Activated gamma-delta T cell treated with anti-CD3 and anti-CD28 coated beads, Interleukin-2, amount 50 U/mL, for 16 hours (primary cell): ENCODE data around the gene USP24.
"Not testable (repeated sequence)": the region's sequence is repeated elsewhere in the genome, so short reads cannot be mapped to it uniquely, and the experiment has no call there.

Experiments used
- DNase-seq: peaks from one replicate; pipeline ENCODE4 v3.0.0-alpha.2; 2020; ENCODE audit warnings: low read depth

USP24 gene

GRCh38 chr1:55118651-55119329, 96.4 kb downstream of the USP24 start:
- DNase-seq, result no peak

- no peak for DNase-seq
Observed at GRCh38 chr1:55117941-55118340, 97.2 kb downstream of the USP24 start.

- not testable (repeated sequence) for DNase-seq
Observed at GRCh38 chr1:55109005-55109404, 106.2 kb downstream of the USP24 start.

GRCh38 chr1:55107101-55107500, 108.1 kb downstream of the USP24 start:
- DNase-seq, result no peak

GRCh38 chr1:55103891-55104290, 111.3 kb downstream of the USP24 start:
- no peak for DNase-seq

- DNase-seq, result no peak
Observed at GRCh38 chr1:55095095-55095494, 120.1 kb downstream of the USP24 start.

GRCh38 chr1:55092475-55092874, 122.7 kb downstream of the USP24 start:
- no peak for DNase-seq

GRCh38 chr1:55089683-55090082, 125.5 kb downstream of the USP24 start:
- DNase-seq, result no peak

GRCh38 chr1:55088413-55088812, 126.8 kb downstream of the USP24 start:
- DNase-seq, result no peak

- no peak for DNase-seq
Observed at GRCh38 chr1:55087439-55087838, 127.7 kb downstream of the USP24 start.

- no peak for DNase-seq
Observed at GRCh38 chr1:55084257-55084656, 130.9 kb downstream of the USP24 start.

GRCh38 chr1:55081905-55082296, 133.3 kb downstream of the USP24 start:
- no peak for DNase-seq

- DNase-seq, result no peak
Observed at GRCh38 chr1:55081188-55081904, 133.8 kb downstream of the USP24 start.

GRCh38 chr1:55079651-55080050, 135.5 kb downstream of the USP24 start:
- DNase-seq, result no peak

GRCh38 chr1:55078470-55078869, 136.7 kb downstream of the USP24 start:
- no peak for DNase-seq

GRCh38 chr1:55076356-55076755, 138.8 kb downstream of the USP24 start:
- no peak for DNase-seq

GRCh38 chr1:55074455-55074854, 140.7 kb downstream of the USP24 start:
- DNase-seq, result no peak

GRCh38 chr1:55073187-55073916, 141.8 kb downstream of the USP24 start:
- DNase-seq, result no peak

- no peak for DNase-seq
Observed at GRCh38 chr1:55071477-55071876, 143.7 kb downstream of the USP24 start.

- no peak for DNase-seq
Observed at GRCh38 chr1:55070293-55071164, 144.6 kb downstream of the USP24 start.

GRCh38 chr1:55069280-55069679, 145.9 kb downstream of the USP24 start:
- no peak for DNase-seq

GRCh38 chr1:55068638-55069037, 146.5 kb downstream of the USP24 start:
- no peak for DNase-seq
